H1 (cell line): Measurements from ENCODE around the gene LPP. TPM values are rescaled to one million over a fixed set of nuclear protein-coding genes. Genes with fewer than 3 reads are reported as not detected.

Experiments used
- CTCF ChIA-PET: fragments of 300-600 bp; sonication (Branson Sonifier 250); formaldehyde crosslinking; loops from one replicate; lab custom pipeline; 2021; ENCODE audit not compliant: partially characterized antibody; lab: Charles Lee
- POLR2A ChIA-PET: fragments of 300-600 bp; sonication (Branson Sonifier 250); formaldehyde crosslinking; loops from one replicate; lab custom pipeline; 2021; ENCODE audit warnings: inconsistent platforms; ENCODE audit not compliant: partially characterized antibody; lab: Charles Lee
- DNase-seq, 2 experiments: peaks; one replicate each; pipeline versions ENCODE4 v3.0.0 to v3.0.0-alpha.2; 2010 to 2022; ENCODE audit warnings: low spot score in 2 of 2, low read depth in 1 of 2, mixed read lengths in 1 of 2
- FAIRE-seq: peaks from 2 replicates; lab custom pipeline; 2011; peaks lifted over from hg19 to GRCh38; lab: Jason Lieb, UNC
- H2AFZ ChIP-seq: 2 replicates; pipeline ENCODE4 v1.8.1; 2012; ENCODE audit warnings: low read length, inconsistent platforms
- H2AK5ac ChIP-seq: 2 replicates; pipeline ENCODE4 v1.6.1; 2013; ENCODE audit warnings: low read depth, low read length
- H2BK120ac ChIP-seq: replicated peaks from 2 replicates; pipeline ENCODE3; 2013; ENCODE audit warnings: low read depth, low read length, inconsistent platforms
- H2BK12ac ChIP-seq: 2 replicates; pipeline ENCODE4 v1.6.1; 2013; ENCODE audit warnings: low read depth, low read length
- H2BK15ac ChIP-seq: 2 replicates; pipeline ENCODE4 v1.6.1; 2013; ENCODE audit warnings: low read length
- H2BK20ac ChIP-seq: 2 replicates; pipeline ENCODE4 v1.6.1; 2013; ENCODE audit warnings: low read length
- H2BK5ac ChIP-seq: 2 replicates; pipeline ENCODE4 v1.6.1; 2013; ENCODE audit warnings: low read depth, low read length
- H3K14ac ChIP-seq: 2 replicates; pipeline ENCODE4 v1.6.1; 2013; ENCODE audit warnings: inconsistent platforms; ENCODE audit not compliant: insufficient read length
- H3K18ac ChIP-seq: 2 replicates; pipeline ENCODE4 v1.6.1; 2013; ENCODE audit warnings: low read length; ENCODE audit errors: extremely low read depth
- H3K23ac ChIP-seq: 2 replicates; pipeline ENCODE4 v1.6.1; 2013; ENCODE audit warnings: inconsistent platforms; ENCODE audit not compliant: insufficient read length
- H3K23me2 ChIP-seq: 2 replicates; pipeline ENCODE4 v1.6.1; 2013; ENCODE audit warnings: low read depth, low read length
- H3K27ac ChIP-seq: 2 replicates; pipeline ENCODE4 v1.6.1; 2011; ENCODE audit warnings: low read depth, low read length, inconsistent platforms
- H3K27me3 ChIP-seq, 4 experiments: replicated peaks in 1 of 4; 1 replicate in 1 of 4; 2 replicates in 3 of 4; pipeline versions ENCODE4 v1.6.1 to v1.8.1; 2011 to 2013; ENCODE audit warnings: low read length in 3 of 4, mild to moderate bottlenecking in 3 of 4, inconsistent platforms in 2 of 4, mixed read lengths in 2 of 4, moderate library complexity in 1 of 4; ENCODE audit not compliant: control insufficient read depth in 3 of 4, insufficient read depth in 3 of 4; ENCODE audit errors: extremely low read depth in 1 of 4
- H3K36me3 ChIP-seq, 4 experiments: 2 replicates each; pipeline versions ENCODE4 v1.6.1 to v1.8.1; 2011 to 2013; ENCODE audit warnings: mild to moderate bottlenecking in 4 of 4, low read length in 3 of 4, moderate library complexity in 2 of 4, control low read depth in 1 of 4, inconsistent platforms in 1 of 4; ENCODE audit not compliant: insufficient read depth in 4 of 4, control insufficient read depth in 2 of 4
- H3K4ac ChIP-seq: replicated peaks from 2 replicates; pipeline ENCODE3; 2013; ENCODE audit warnings: low read length, low read depth, mixed read lengths, inconsistent platforms; ENCODE audit not compliant: insufficient read length
- H3K4me1 ChIP-seq, 4 experiments: replicated peaks in 1 of 4; 1 replicate in 1 of 4; 2 replicates in 3 of 4; pipeline versions ENCODE4 v1.6.1 to v1.8.1; 2011 to 2013; ENCODE audit warnings: low read length in 3 of 4, inconsistent platforms in 2 of 4, mixed read lengths in 1 of 4; ENCODE audit not compliant: insufficient read depth in 4 of 4, control insufficient read depth in 3 of 4
- H3K4me2 ChIP-seq, 2 experiments: 2 replicates each; pipeline versions ENCODE4 v1.6.1 to v1.8.1; 2011 to 2013; ENCODE audit warnings: low read depth in 2 of 2, low read length in 2 of 2, control low read depth in 1 of 2, inconsistent platforms in 1 of 2, mild to moderate bottlenecking in 1 of 2; ENCODE audit not compliant: insufficient read depth in 1 of 2
- H3K4me3 ChIP-seq, 4 experiments: fragments of 200-600, 300-600 bp in 1 of 4; sonication (generic), shearing (Covaris generic), sonication (Bioruptor Twin) in 1 of 4; 2 replicates each; pipeline versions ENCODE4 v1.5.1 to v1.8.1; 2011 to 2016; ENCODE audit warnings: low read length in 4 of 4, low read depth in 3 of 4, control low read depth in 2 of 4, inconsistent platforms in 2 of 4, mild to moderate bottlenecking in 2 of 4, mixed read lengths in 1 of 4, moderate library complexity in 1 of 4; ENCODE audit not compliant: insufficient read depth in 2 of 4; ENCODE audit errors: extremely low read depth in 1 of 4
- H3K56ac ChIP-seq: replicated peaks from 2 replicates; pipeline ENCODE3; 2013; ENCODE audit warnings: low read depth, mild to moderate bottlenecking, mixed read lengths, low read length, inconsistent platforms; ENCODE audit not compliant: insufficient read length
- H3K79me1 ChIP-seq: 2 replicates; pipeline ENCODE4 v1.6.1; 2013; ENCODE audit warnings: low read depth, low read length, control low read depth
- H3K79me2 ChIP-seq, 2 experiments: 2 replicates each; pipeline versions ENCODE4 v1.6.1 to v1.8.1; 2012 to 2013; ENCODE audit warnings: low read length in 2 of 2, mild to moderate bottlenecking in 2 of 2, inconsistent platforms in 1 of 2; ENCODE audit not compliant: insufficient read depth in 2 of 2, control insufficient read depth in 1 of 2
- H3K9ac ChIP-seq, 4 experiments: replicated peaks in 1 of 4; 1 replicate in 1 of 4; 2 replicates in 3 of 4; pipeline versions ENCODE4 v1.6.1 to v1.8.1; 2011 to 2013; ENCODE audit warnings: low read depth in 3 of 4, low read length in 3 of 4, control low read depth in 2 of 4, mild to moderate bottlenecking in 2 of 4, moderate library complexity in 2 of 4, inconsistent platforms in 1 of 4; ENCODE audit errors: extremely low read depth in 1 of 4
- H3K9me3 ChIP-seq, 2 experiments: 2 replicates each; pipeline versions ENCODE4 v1.6.1 to v1.8.1; 2012 to 2013; ENCODE audit warnings: mild to moderate bottlenecking in 2 of 2, moderate library complexity in 2 of 2, control low read depth in 1 of 2, inconsistent platforms in 1 of 2, low read depth in 1 of 2, low read length in 1 of 2, mixed read lengths in 1 of 2; ENCODE audit not compliant: insufficient read depth in 2 of 2
- H4K20me1 ChIP-seq, 2 experiments: replicated peaks in 1 of 2; 2 replicates each; pipeline versions ENCODE3 to v1.8.1; 2011 to 2013; ENCODE audit warnings: inconsistent platforms in 2 of 2, low read length in 2 of 2, mild to moderate bottlenecking in 1 of 2; ENCODE audit not compliant: insufficient read depth in 2 of 2, control insufficient read depth in 1 of 2
- H4K5ac ChIP-seq: 2 replicates; pipeline ENCODE4 v1.6.1; 2013; ENCODE audit warnings: low read length, low read depth, mixed read lengths, inconsistent platforms; ENCODE audit not compliant: insufficient read length
- H4K8ac ChIP-seq: 2 replicates; pipeline ENCODE4 v1.8.0; 2013; ENCODE audit warnings: mild to moderate bottlenecking, moderate library complexity, low read length, inconsistent platforms; ENCODE audit not compliant: insufficient read depth; ENCODE audit errors: extremely low read depth
- H4K91ac ChIP-seq: replicated peaks from 2 replicates; pipeline ENCODE3; 2013; ENCODE audit warnings: low read length, mixed read lengths, inconsistent platforms; ENCODE audit not compliant: insufficient read length
- CHD2 ChIP-seq: IDR thresholded peaks from 2 replicates; pipeline ENCODE4 v1.6.1; 2012; ENCODE audit warnings: low read length, improper control_type of control experiment
- SIN3A ChIP-seq, 2 experiments: IDR thresholded peaks in 1 of 2; conservative IDR thresholded peaks in 1 of 2; 2 replicates each; pipeline ENCODE4 v1.6.1; 2011 to 2012; ENCODE audit warnings: low read length in 2 of 2, improper control_type of control experiment in 1 of 2, low read depth in 1 of 2, mild to moderate bottlenecking in 1 of 2
- WGBS, 2 experiments: shearing (Covaris generic) in 1 of 2; methylation state at CpG; one replicate each; pipeline versions ENCODE4 v1.1.6 to v1.1.7; 2013 to 2015; ENCODE audit warnings: low lambda C conversion rate in 2 of 2, mixed read lengths in 2 of 2, inconsistent platforms in 1 of 2, low coverage in 1 of 2, missing lambda C conversion rate in 1 of 2; ENCODE audit not compliant: insufficient replicate concordance in 2 of 2, insufficient coverage in 1 of 2, insufficient read length in 1 of 2; ENCODE audit errors: extremely low coverage in 1 of 2, missing lambda C conversion rate in 1 of 2; 5-methylcytosine and 5-hydroxymethylcytosine counted together
- polyA plus RNA-seq, 7 experiments: library from polyadenylated mRNA; depleted of rRNA in 3 of 7; stranded (reverse) in 5 of 7; unstranded in 2 of 7; fragments of >200 nt in 5 of 7; fragments of 200-250 nt in 2 of 7; gene quantifications; 1 replicate in 5 of 7; 2 replicates in 1 of 7; 4 replicates in 1 of 7; pipeline versions ENCODE4 v1.2.1 to v1.2.3, GENCODE V29; 2011 to 2013; ENCODE audit warnings: missing spikeins in 2 of 7, mixed read lengths in 2 of 7
- total RNA-seq: library from RNA; stranded (reverse); fragmentation: NEBNext Ultra II Directional; extraction: Animal tissue kit (Norgen Biotek cat#: 25700); gene quantifications from 2 replicates; pipeline ENCODE4 v1.2.1, GENCODE V29; 2021

LPP gene
- total and polyA plus RNA-seq, 2 of the 8 experiments (the other 6 are each of a cell fraction or from before 2014, with no cell fraction given): 10.0 to 53.3 TPM

- Histone ChIP-seq H4K91ac (no peak overlapping the region), H4K5ac (no peak overlapping the region), H4K8ac (no peak overlapping the region), H3K4ac (no peak overlapping the region), H3K9me3 (no peaks in the 10 kb centered on the region), H4K20me1 (no peaks in the 10 kb centered on the region), H3K27ac (no peak overlapping the region), H2BK15ac (no peak overlapping the region), H2BK5ac (no peak overlapping the region), H3K14ac (no peak overlapping the region), H2AFZ (peak overlapping the region; percentile 36; the same call in 1 of the 2 replicates), H3K9ac (no peak overlapping the region), H3K79me2 (no peaks in the 10 kb centered on the region), H3K4me1 (peaks cover 0 to 10% (median 5%) of the 10 kb centered on the region in 4 experiments; a peak in 3 of 7 replicates), H2BK120ac (no peak overlapping the region), H3K23ac (no peak overlapping the region), H3K23me2 (no peaks in the 10 kb centered on the region), H3K36me3 (no peaks in the 10 kb centered on the region), H2BK20ac (no peak overlapping the region), H3K27me3 (no peaks in the 10 kb centered on the region), H3K18ac (no peak overlapping the region; the same call in 1 of the 2 replicates), H2AK5ac (no peak overlapping the region; the same call in 1 of the 2 replicates), H3K56ac (no peak overlapping the region), H2BK12ac (peak overlapping the region; percentile 11; the same call in 1 of the 2 replicates), H3K4me2 (no peak overlapping the region), H3K79me1 (no peaks in the 10 kb centered on the region), H3K4me3 (no peak overlapping the region)
- ChIA-PET CTCF (interaction anchor here (1.3 kb wide), 1 partner anchor 8 kb away, joined by 4 read pairs; no protein-coding TSS in a partner anchor), POLR2A (no interaction called here)
- FAIRE-seq (no peak), DNase-seq (no peak)
- TF ChIP-seq CHD2: no peak
- no peak for TF ChIP-seq SIN3A (conservative IDR thresholded peaks at IDR 0.05 in 1 of 2, IDR thresholded peaks at IDR 0.05 in 1 of 2; ENCODE audit: low read depth in 1 of 2, low read length in 2 of 2)
- WGBS, 2 experiments: 91% methylated on average over 3 of the region's 3 CpGs; no CpG with 5 or more reads in 1 of the 2 experiments
These were observed 34.1 kb upstream of the LPP start for GRCh38 chr3:188119846-188120245.
